ENCODE measurements around the gene PKIB.

GRCh38 chr6:122740936-122741335 is 130.7 kb downstream of the PKIB start:
- no peak for TF ChIP-seq TCF12 (IDR thresholded peaks at IDR 0.05; ENCODE audit: low read depth)
- TF ChIP-seq, protein P1, sequence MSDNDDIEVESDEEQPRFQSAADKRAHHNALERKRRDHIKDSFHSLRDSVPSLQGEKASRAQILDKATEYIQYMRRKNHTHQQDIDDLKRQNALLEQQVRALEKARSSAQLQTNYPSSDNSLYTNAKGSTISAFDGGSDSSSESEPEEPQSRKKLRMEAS (IDR thresholded peaks at IDR 0.05) = no peak
- no peak for TF ChIP-seq CEBPB (IDR thresholded peaks at IDR 0.05)
- TF ChIP-seq EP300 (IDR thresholded peaks at IDR 0.05; ENCODE audit: borderline replicate concordance) = no peak
- no peak for TF ChIP-seq ZBTB7A (IDR thresholded peaks at IDR 0.05; ENCODE audit: low read depth)
- TF ChIP-seq, protein P2, sequence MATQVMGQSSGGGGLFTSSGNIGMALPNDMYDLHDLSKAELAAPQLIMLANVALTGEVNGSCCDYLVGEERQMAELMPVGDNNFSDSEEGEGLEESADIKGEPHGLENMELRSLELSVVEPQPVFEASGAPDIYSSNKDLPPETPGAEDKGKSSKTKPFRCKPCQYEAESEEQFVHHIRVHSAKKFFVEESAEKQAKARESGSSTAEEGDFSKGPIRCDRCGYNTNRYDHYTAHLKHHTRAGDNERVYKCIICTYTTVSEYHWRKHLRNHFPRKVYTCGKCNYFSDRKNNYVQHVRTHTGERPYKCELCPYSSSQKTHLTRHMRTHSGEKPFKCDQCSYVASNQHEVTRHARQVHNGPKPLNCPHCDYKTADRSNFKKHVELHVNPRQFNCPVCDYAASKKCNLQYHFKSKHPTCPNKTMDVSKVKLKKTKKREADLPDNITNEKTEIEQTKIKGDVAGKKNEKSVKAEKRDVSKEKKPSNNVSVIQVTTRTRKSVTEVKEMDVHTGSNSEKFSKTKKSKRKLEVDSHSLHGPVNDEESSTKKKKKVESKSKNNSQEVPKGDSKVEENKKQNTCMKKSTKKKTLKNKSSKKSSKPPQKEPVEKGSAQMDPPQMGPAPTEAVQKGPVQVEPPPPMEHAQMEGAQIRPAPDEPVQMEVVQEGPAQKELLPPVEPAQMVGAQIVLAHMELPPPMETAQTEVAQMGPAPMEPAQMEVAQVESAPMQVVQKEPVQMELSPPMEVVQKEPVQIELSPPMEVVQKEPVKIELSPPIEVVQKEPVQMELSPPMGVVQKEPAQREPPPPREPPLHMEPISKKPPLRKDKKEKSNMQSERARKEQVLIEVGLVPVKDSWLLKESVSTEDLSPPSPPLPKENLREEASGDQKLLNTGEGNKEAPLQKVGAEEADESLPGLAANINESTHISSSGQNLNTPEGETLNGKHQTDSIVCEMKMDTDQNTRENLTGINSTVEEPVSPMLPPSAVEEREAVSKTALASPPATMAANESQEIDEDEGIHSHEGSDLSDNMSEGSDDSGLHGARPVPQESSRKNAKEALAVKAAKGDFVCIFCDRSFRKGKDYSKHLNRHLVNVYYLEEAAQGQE (IDR thresholded peaks at IDR 0.05; ENCODE audit: low read depth) = no peak
- TF ChIP-seq EGR1 (IDR thresholded peaks at IDR 0.05) = no peak

Data from Ishikawa (cell line).